HEK293 (cell line): ENCODE results near the gene FUNDC1.
A peak's percentile ranks its signal among the peaks of the same experiment; 100 is the strongest.

Source experiments
- GFI1B ChIP-seq: fragments of 450-650 bp; formaldehyde crosslinking; IDR thresholded peaks from 2 replicates; pipeline ENCODE4 v1.5.1; 2016; ENCODE audit warnings: missing biosample characterization, missing genetic modification characterization
- HIC1 ChIP-seq: fragments of 450-650 bp; formaldehyde crosslinking; IDR thresholded peaks from 2 replicates; pipeline ENCODE4 v1.5.1; 2016; ENCODE audit warnings: missing biosample characterization, missing genetic modification characterization
- HOXC10 ChIP-seq: sonication (generic); formaldehyde crosslinking; IDR thresholded peaks from 2 replicates; pipeline ENCODE4 v1.8.1; 2023; ENCODE audit warnings: mild to moderate bottlenecking, missing genetic modification reagents
- HOXD13 ChIP-seq: sonication (generic); formaldehyde crosslinking; IDR thresholded peaks from 2 replicates; pipeline ENCODE4 v1.8.0; 2022; ENCODE audit warnings: missing genetic modification reagents, borderline replicate concordance
- RBAK ChIP-seq: fragments of 450-650 bp; formaldehyde crosslinking; IDR thresholded peaks from 2 replicates; pipeline ENCODE4 v1.5.1; 2016; ENCODE audit warnings: missing biosample characterization, missing genetic modification characterization
- REPIN1 ChIP-seq: fragments of 450-650 bp; formaldehyde crosslinking; IDR thresholded peaks from 2 replicates; pipeline ENCODE4 v1.5.1; 2017; ENCODE audit warnings: missing biosample characterization, missing genetic modification characterization, low read depth
- SP2 ChIP-seq: fragments of 450-650 bp; formaldehyde crosslinking; IDR thresholded peaks from 2 replicates; pipeline ENCODE4 v1.5.1; 2016; ENCODE audit warnings: missing biosample characterization, missing genetic modification characterization
- ZBTB1 ChIP-seq: fragments of 450-650 bp; formaldehyde crosslinking; IDR thresholded peaks from 2 replicates; pipeline ENCODE4 v1.5.1; 2016; ENCODE audit warnings: missing biosample characterization, missing genetic modification characterization
- ZFHX2 ChIP-seq: fragments of 450-650 bp; formaldehyde crosslinking; conservative IDR thresholded peaks from 2 replicates; pipeline ENCODE4 v1.5.1; 2016; ENCODE audit warnings: missing biosample characterization, missing genetic modification characterization
- ZFP3 ChIP-seq: fragments of 450-650 bp; formaldehyde crosslinking; IDR thresholded peaks from 2 replicates; pipeline ENCODE4 v1.5.1; 2016; ENCODE audit warnings: low read depth, missing biosample characterization, missing genetic modification characterization
- ZNF133 ChIP-seq: fragments of 450-650 bp; formaldehyde crosslinking; IDR thresholded peaks from 2 replicates; pipeline ENCODE4 v1.5.1; 2016; ENCODE audit warnings: missing biosample characterization, missing genetic modification characterization
- ZNF169 ChIP-seq: fragments of 450-650 bp; formaldehyde crosslinking; IDR thresholded peaks from 2 replicates; pipeline ENCODE4 v1.5.1; 2016; ENCODE audit warnings: missing biosample characterization, missing genetic modification characterization
- ZNF416 ChIP-seq: fragments of 450-650 bp; formaldehyde crosslinking; IDR thresholded peaks from 2 replicates; pipeline ENCODE4 v1.5.1; 2016; ENCODE audit warnings: missing biosample characterization, missing genetic modification characterization
- ZNF510 ChIP-seq: fragments of 450-650 bp; formaldehyde crosslinking; IDR thresholded peaks from 2 replicates; pipeline ENCODE4 v1.5.1; 2018; ENCODE audit warnings: mild to moderate bottlenecking, missing genetic modification characterization, missing biosample characterization; ENCODE audit not compliant: insufficient replicate concordance
- ZNF530 ChIP-seq: fragments of 450-650 bp; formaldehyde crosslinking; IDR thresholded peaks from 2 replicates; pipeline ENCODE4 v1.5.1; 2016; ENCODE audit warnings: low read depth, missing biosample characterization, missing genetic modification characterization
- ZNF544 ChIP-seq: fragments of 450-650 bp; formaldehyde crosslinking; IDR thresholded peaks from 2 replicates; pipeline ENCODE4 v1.5.0; 2017; ENCODE audit warnings: missing biosample characterization, missing genetic modification characterization
- ZNF610 ChIP-seq: fragments of 450-650 bp; formaldehyde crosslinking; IDR thresholded peaks from 2 replicates; pipeline ENCODE4 v1.5.1; 2016; ENCODE audit warnings: missing biosample characterization, missing genetic modification characterization, borderline replicate concordance
- ZNF645 ChIP-seq: fragments of 450-650 bp; formaldehyde crosslinking; IDR thresholded peaks from 2 replicates; pipeline ENCODE4; 2016; ENCODE audit warnings: missing biosample characterization, missing genetic modification characterization
- ZNF670 ChIP-seq: fragments of 450-650 bp; formaldehyde crosslinking; IDR thresholded peaks from 2 replicates; pipeline ENCODE4 v1.5.1; 2016; ENCODE audit warnings: missing biosample characterization, missing genetic modification characterization, low read depth
- ZSCAN18 ChIP-seq: fragments of 450-650 bp; formaldehyde crosslinking; IDR thresholded peaks from 2 replicates; pipeline ENCODE4 v1.5.1; 2016; ENCODE audit warnings: missing biosample characterization, missing genetic modification characterization
- TF ChIP-seq, protein P1 (sequence below): fragments of 450-650 bp; formaldehyde crosslinking; IDR thresholded peaks from 2 replicates; pipeline ENCODE4 v1.5.1; 2017; ENCODE audit warnings: missing biosample characterization, missing genetic modification characterization
- TF ChIP-seq, protein P2 (sequence below): fragments of 450-650 bp; formaldehyde crosslinking; IDR thresholded peaks from 2 replicates; pipeline ENCODE4 v1.5.1; 2017; ENCODE audit warnings: missing biosample characterization, missing genetic modification characterization
- TF ChIP-seq, protein P3 (sequence below): fragments of 450-650 bp; formaldehyde crosslinking; IDR thresholded peaks from 2 replicates; pipeline ENCODE4 v1.5.1; 2016; ENCODE audit warnings: missing biosample characterization, missing genetic modification characterization

FUNDC1 gene

GRCh38 chrX:44542567-44543325, at the start of gene FUNDC1 (continued):
- TF ChIP-seq HIC1 (tag by site-specific recombination) = no peak
- TF ChIP-seq REPIN1 (tag by site-specific recombination) = no peak
- TF ChIP-seq ZNF133 (tag by site-specific recombination) = no peak
- no peak for TF ChIP-seq ZNF169
- no peak for TF ChIP-seq ZNF645 (tag by site-specific recombination)
- no peak for TF ChIP-seq ZNF544
- TF ChIP-seq, protein P1, sequence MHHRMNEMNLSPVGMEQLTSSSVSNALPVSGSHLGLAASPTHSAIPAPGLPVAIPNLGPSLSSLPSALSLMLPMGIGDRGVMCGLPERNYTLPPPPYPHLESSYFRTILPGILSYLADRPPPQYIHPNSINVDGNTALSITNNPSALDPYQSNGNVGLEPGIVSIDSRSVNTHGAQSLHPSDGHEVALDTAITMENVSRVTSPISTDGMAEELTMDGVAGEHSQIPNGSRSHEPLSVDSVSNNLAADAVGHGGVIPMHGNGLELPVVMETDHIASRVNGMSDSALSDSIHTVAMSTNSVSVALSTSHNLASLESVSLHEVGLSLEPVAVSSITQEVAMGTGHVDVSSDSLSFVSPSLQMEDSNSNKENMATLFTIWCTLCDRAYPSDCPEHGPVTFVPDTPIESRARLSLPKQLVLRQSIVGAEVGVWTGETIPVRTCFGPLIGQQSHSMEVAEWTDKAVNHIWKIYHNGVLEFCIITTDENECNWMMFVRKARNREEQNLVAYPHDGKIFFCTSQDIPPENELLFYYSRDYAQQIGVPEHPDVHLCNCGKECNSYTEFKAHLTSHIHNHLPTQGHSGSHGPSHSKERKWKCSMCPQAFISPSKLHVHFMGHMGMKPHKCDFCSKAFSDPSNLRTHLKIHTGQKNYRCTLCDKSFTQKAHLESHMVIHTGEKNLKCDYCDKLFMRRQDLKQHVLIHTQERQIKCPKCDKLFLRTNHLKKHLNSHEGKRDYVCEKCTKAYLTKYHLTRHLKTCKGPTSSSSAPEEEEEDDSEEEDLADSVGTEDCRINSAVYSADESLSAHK = no peak
- TF ChIP-seq GFI1B = no peak
- no peak for TF ChIP-seq ZNF670 (tag by site-specific recombination)
- TF ChIP-seq ZFHX2 (tag by site-specific recombination) = no peak
- TF ChIP-seq RBAK (tag by site-specific recombination) = no peak
- no peak for TF ChIP-seq HOXC10
- TF ChIP-seq, protein P2, sequence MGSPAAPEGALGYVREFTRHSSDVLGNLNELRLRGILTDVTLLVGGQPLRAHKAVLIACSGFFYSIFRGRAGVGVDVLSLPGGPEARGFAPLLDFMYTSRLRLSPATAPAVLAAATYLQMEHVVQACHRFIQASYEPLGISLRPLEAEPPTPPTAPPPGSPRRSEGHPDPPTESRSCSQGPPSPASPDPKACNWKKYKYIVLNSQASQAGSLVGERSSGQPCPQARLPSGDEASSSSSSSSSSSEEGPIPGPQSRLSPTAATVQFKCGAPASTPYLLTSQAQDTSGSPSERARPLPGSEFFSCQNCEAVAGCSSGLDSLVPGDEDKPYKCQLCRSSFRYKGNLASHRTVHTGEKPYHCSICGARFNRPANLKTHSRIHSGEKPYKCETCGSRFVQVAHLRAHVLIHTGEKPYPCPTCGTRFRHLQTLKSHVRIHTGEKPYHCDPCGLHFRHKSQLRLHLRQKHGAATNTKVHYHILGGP (tag by site-specific recombination) = no peak
- TF ChIP-seq ZBTB1 = no peak
- no peak for TF ChIP-seq ZNF530 (tag by site-specific recombination)
- TF ChIP-seq, protein P3, sequence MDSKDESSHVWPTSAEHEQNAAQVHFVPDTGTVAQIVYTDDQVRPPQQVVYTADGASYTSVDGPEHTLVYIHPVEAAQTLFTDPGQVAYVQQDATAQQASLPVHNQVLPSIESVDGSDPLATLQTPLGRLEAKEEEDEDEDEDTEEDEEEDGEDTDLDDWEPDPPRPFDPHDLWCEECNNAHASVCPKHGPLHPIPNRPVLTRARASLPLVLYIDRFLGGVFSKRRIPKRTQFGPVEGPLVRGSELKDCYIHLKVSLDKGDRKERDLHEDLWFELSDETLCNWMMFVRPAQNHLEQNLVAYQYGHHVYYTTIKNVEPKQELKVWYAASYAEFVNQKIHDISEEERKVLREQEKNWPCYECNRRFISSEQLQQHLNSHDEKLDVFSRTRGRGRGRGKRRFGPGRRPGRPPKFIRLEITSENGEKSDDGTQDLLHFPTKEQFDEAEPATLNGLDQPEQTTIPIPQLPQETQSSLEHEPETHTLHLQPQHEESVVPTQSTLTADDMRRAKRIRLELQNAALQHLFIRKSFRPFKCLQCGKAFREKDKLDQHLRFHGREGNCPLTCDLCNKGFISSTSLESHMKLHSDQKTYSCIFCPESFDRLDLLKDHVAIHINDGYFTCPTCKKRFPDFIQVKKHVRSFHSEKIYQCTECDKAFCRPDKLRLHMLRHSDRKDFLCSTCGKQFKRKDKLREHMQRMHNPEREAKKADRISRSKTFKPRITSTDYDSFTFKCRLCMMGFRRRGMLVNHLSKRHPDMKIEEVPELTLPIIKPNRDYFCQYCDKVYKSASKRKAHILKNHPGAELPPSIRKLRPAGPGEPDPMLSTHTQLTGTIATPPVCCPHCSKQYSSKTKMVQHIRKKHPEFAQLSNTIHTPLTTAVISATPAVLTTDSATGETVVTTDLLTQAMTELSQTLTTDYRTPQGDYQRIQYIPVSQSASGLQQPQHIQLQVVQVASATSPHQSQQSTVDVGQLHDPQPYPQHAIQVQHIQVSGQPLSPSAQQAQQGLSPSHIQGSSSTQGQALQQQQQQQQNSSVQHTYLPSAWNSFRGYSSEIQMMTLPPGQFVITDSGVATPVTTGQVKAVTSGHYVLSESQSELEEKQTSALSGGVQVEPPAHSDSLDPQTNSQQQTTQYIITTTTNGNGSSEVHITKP = peak; percentile 60
- TF ChIP-seq ZNF610 = 0 out of 2 replicates have a peak, but pooled peaks have one; percentile 54
- TF ChIP-seq ZSCAN18 = no peak
- TF ChIP-seq ZFP3 = no peak
- TF ChIP-seq ZNF510 (tag by site-specific recombination) = no peak
- peak; percentile 76 for TF ChIP-seq SP2 (tag by site-specific recombination)
- no peak for TF ChIP-seq ZNF416 (tag by site-specific recombination)
- TF ChIP-seq HOXD13 (CRISPR knock-in tag) = no peak
